ENCODE results near the gene CRISPLD2.
"Not testable (repeated sequence)": the region's sequence is repeated elsewhere in the genome, so short reads cannot be mapped to it uniquely, and the experiment has no call there.

The CRISPLD2 gene

DNA sequence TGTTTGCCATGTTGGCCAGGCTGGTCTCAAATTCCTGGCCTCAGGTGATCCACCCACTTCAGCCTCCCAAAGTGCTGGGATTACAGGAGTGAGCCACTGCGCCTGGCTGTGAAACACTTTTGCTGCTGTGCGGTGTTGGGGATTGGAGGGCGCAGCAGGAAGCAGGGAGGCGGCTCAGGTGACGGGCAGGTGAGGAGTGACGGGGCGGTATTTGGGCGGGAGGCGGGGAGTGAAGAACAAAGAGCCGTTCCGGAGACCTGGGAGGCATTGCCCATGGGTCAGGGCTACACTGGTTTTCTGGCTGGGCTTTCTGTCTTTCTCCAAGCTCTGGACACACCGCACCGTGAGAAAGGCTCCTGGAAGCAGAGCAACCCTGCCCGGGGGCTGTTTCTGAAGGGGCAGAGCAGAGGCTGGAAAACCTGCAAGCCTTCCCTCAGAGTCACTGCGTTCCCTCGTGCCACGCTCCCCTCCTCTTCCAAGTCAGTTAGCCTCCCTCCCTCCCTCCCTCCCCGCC, 22.1 kb downstream of the CRISPLD2 start:
- DNase-seq, result no peak

DNA sequence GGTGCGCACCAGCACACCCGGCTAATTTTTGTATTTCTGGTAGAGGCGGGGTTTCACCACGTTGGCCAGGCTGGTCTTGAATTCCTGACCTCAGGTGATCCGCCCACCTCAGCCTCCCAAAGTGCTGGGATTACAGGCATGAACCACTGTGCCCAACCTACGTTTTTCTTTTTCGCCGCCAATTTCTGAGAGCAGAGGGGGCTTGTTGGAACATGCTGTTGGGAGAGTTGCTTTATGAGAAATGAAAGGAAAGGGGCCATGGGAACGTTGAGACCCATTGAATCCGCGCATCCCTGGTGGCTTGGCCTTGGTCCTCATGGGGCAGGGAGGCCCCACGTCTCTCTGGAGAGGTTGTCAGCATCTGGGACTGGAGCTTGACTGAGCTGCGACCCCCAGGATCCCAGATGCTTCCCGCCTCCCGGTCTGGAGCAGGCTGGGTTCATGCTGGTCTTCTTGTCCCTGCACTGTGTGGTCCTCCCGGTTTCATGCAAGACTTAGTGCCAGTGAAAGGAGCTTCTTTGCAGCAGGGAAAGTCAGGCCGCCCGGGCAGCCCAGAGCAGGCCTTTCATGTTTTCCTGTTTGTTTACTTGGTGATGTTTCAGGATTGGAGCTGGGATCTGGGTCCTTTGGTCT, 22.8 kb downstream of the CRISPLD2 start:
- no peak for DNase-seq

DNA sequence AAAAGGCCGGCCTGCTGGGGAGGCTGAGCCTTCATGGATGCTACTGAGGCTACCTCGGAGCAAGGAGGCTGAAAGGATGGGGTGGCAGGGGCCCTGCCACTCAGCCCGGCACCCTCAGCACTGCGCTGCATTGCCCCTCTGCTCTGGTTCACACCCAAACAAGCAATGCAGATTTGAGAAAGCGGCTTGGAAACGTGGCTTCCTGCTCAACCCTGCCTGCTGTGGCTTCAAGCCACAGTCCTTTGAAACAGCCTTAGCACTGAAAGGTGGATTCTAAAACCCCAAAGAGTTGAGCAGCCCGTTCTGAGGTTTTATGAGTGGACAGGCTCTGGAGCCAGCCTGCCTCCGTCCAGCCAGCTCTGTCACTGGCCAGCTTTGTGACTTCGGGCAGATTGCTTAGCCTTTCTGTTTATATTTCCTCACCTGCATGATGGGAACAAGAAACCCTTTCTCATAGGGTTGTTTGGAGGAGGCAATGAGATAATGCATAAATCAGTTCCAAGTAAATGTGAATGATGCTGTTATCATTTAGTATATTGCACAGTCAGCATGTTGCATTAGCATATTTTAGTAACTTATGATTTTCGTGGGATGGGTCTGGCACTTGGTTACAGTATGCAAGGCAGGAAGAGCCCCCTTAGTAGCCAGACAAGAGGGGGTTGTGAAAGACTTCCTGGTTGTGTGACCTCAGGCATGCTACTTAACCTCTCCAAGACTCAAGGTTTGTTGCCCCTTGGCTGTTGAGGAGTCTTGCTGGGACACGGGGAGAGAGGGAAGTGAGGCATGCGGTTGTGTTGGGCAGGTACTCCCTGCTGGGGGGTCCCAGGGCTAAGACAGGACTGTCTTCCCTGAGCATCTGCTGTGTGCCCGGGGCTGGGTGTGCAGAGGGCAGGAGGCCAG, 23.6 kb downstream of the CRISPLD2 start:
- no peak for DNase-seq

DNA sequence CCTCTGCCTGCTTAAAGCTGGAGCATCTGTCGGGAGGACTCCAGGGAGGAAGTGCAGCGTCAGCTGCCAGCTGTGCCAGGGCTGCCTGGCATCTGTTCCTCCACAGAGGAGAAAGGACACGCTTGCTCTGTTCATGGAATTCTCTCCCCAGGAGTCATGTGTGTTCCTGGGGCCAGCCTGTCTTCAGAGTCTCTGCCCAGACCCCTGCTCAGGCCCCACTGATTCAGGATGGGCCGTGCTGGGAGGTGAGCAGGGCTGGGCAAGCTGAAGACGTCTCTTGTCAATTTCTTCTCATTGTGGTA, 24.2 kb downstream of the CRISPLD2 start:
- no peak for DNase-seq

DNA sequence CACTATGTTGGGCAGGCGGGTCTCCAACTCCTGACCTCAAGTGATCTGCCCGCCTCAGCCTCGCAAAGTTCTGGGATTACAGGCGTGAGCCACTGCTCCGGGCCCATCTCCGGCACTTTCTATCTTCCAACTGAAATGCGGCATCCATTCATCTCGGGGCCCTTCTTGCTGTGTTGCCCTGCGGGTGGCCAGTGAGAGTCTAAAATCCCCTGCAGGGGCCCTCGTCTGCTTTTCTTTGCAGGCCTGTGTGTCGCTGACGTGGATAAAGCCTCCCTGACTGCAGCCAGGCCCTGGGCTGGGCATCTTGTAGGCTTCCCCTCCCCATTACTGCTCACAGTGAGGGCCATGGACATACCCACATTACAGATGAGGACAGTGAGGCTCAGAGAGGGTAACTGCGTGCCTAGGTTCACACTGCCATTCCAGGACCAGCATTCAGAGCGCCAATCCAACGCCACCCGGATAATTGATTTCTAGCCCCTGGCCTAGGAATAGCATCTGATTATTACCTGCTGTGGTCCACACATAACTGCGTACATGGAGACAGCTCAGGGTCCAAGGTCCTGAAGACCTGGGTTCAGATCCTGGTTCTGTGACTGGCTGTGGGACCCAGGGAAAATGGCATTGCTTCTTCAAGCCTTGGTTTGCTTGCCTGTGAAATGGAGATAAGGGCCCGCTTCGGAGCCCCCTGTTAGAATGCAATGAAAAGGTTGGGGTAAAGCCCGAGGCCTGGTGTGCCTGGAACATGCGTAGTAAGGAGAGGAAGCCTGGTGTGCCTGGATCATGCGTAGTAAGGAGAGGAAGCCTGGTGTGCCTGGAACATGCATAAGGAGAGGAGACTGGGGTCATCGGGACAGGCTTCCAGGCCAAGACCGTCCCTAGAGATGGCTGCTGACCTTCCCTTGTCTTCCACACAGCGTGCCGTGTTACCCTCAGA, 25.0 kb downstream of the CRISPLD2 start:
- DNase-seq, result no peak

DNA sequence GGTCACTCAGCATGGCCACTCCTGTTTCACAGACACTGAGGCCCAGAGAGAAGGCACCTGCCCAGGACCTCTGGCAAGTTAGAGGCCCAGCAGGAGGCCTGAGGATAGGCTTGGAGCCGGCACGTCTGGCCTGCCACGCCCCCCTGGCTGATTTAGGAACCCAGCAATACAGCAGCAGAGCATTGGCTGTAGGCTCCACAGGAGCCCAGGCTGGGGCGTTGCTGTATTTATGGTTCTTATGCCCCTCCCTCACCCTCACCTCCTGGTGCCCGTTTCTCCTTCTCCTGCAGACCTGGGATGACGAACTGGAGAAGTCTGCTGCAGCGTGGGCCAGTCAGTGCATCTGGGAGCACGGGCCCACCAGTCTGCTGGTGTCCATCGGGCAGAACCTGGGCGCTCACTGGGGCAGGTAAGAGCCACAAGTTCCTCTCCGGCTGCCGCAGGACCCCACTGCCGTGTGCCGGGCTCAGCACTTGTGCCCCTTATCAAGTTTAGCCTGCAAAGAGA, 25.8 kb downstream of the CRISPLD2 start:
- DNase-seq, result no peak

DNA sequence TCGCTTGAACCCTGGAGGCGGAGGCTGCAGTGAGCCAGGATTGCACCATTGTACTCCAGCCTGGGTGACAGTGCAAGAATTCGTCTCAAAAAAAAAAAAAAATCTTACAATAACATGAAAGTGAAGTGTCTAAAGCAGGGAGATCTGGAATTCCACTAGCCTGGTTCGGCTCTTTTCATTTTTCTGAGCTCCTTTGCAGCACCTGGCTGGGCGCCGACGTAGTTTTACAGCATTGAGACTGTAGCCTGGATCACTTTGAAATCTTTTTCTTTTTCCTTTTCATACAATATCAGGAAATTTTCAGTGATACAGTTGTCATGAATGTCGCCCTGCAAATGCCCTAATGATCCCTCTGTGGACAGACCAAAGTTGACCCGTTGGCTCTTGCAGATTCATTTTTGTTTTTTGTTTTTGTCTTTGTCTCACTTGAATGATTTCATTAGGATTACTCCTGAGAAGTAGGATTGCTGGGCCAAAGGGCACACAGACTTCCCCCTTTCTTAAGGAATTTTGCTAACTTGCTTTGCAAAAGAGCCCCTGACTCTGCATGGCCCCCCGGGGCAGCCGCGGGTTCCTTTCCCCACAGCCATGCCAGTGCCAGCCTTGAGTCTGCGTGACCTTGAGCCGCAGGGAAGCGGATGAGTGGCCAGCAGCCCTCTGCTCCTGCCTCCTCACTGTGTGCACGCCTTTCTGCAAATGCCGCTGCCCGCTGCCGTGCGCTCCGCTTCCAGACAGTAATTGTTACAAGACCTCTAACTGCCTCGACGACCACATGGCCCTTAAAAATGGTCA, 28.0 kb downstream of the CRISPLD2 start:
- DNase-seq, result no peak

DNA sequence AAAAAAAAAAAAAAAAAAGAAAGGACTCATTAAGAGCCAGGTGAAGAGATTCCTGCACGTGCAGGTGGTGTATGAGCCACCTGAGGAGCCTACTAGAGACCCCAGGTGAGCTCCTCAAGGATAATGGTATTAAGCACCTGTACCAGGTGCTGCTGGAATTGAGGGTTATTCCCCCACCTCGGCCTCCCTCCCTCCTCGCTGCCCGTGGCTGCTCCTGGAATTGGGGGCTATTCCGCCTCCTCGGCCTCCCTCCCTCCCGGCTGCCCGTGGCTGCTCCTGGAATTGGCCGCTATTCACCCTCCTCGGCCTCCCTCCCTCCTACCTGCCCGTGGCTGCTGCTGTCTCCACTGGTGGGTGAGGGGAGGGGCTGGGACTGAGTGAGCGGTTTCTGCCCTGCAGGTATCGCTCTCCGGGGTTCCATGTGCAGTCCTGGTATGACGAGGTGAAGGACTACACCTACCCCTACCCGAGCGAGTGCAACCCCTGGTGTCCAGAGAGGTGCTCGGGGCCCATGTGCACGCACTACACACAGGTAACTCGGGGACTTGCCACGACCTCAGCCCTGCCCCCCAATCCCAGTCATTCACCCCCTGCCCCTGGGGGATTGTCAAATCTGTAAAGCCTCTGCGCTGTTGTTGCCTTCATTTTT, 29.3 kb downstream of the CRISPLD2 start:
- DNase-seq, result no peak

DNA sequence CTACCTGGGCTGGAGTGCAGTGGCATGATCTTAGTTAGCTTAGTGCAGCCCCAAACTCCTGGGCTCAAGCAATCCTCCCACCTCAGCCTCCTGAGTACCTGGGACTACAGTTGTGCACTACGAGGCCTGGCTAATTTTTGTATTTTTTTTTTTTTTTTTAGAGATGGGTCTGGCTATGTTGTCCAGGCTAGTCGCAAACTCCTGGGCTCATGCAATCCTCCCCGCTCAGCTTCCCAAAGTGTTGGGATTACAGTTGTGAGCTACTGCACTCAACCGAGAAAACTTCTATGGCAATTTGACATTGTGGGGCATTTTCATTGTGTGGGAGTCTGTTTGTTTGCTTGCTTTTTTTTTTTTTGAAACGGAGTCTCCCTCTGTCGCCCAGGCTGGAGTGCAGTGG, 30.0 kb downstream of the CRISPLD2 start:
- no peak for DNase-seq

DNA sequence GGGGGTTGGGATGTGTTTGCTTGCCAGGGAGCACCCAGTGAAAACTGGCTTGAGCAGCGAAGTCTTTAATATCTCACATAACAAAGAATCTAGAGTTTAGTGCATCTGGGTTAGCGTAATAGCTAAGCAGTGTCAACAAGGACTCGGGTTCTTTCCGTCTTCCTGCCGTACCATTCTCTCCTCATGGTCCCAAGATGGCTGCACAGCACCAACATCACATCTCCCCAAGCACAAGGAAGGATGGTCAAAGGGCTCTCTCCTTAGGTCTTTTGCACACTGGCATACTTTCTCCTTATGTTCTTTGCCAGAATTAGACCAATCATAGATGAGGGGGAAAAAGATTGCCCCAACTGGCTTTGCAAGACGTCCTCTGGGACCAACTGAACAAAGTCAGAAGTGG, 30.9 kb downstream of the CRISPLD2 start:
- DNase-seq, result no peak

DNA sequence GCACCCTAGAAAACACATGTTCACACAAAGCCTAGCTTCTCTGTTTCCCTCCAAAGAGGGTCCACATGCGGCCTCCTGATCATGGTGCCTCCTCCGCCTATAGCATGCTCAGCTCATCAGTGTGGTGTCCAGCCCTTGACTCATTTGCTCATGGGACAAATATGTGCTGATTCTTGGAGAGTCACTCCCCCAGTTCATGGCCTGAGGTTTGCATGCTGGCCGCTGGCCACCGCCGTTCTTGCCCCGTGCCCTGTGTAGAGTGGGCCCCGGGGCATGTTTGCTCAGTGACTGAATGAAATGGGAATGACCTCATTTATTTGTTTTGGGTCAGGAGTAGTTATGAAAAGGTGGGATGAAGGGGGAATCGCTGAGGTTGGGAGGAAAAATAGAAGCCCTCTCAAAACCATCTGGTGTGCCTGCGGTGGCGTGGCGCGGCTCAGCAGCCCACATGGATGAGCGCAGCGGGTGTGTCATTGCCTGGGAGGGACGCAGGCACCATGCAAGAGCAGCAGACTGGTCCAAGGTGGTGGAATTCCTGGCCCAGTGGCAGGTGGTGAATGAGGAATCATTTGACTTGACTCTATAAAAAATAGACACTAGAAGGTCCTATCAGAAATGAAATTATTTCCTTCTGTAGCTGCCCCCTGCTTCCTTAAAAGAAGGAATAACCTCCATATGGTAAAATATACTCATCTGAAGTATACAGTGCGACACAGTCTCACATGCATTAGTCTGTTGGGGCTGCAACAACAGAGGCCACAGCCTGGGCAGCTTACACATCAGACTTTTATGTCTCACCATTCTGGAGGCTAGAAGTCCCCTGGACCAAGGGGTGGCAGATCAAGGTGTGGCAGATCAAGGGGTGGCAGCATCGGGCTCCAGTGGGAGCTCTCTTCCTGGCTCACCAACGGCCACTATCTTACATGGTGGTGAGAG, 31.7 kb downstream of the CRISPLD2 start:
- no peak for DNase-seq

DNA sequence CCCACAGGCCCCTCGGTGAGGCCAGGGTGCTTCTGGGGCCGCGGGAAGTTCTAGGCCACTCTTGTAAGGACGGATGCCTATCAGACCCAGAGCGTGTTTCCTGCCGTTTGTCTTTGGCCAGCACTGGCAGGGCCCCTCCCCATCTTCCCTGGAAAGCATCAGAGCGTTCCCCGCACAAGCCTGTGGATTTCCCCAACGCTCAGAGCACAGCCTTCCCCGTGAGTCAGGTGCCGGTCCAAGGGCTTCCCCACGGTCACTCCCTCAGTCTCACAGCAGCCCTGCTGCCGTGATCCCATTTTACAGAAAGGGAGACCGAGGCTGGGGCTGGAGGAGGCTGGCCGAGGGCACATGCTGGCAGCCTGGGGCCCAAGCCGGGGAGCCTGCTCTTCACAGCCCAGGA, 33.7 kb downstream of the CRISPLD2 start:
- no peak for DNase-seq

DNA sequence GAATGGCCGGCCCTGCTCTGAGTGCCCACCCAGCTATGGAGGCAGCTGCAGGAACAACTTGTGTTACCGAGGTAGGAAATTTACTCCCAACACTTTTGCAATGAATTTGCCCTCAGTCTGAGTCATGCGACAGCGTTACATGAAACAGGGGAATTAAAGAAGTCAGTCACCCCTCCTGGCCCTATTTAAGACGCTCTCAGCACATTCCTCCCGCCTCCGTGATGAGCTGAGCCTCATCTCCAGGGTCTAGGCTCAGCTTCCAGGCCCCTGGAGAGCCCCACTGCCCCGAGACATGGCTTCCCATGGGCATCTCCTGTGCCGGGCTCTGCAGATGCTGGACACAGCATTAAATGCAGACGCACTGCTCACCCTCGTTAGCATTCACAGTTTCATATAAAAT, 35.0 kb downstream of the CRISPLD2 start:
- DNase-seq, result no peak

DNA sequence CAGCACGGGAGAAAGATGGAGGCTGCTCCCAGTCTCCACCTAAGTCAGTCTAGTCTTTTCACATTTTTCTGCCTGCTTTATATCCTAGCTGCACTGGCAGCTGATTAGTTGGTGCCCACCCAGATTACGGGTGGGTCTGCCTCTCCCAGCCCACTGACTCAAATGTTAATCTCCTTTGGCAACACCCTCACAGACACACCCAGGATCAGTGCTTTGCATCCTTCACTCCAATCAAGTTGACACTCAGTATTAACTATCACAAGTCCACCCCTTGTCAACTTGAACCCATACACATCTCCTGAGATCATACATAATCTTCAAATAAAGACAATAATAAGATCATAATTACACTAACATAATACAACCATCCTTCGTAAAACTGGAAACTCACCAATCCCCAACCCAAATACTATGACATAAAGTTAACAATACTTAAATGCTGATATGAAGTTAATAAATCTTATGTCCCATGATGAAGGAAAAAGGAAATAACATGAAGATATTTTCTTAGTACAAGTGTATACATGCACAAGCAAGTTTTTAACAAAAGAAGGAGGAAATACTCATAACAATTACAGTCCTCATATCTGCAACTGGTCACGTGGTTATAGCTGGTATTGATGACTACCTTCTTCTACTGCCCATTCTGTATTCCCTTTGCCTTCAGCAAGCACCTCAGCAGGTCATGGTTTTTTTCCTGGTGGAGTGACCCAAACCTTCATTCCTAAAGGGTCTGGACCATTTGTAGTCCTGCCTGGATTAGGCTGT, 35.8 kb downstream of the CRISPLD2 start:
- DNase-seq, result not testable (repeated sequence)

DNA sequence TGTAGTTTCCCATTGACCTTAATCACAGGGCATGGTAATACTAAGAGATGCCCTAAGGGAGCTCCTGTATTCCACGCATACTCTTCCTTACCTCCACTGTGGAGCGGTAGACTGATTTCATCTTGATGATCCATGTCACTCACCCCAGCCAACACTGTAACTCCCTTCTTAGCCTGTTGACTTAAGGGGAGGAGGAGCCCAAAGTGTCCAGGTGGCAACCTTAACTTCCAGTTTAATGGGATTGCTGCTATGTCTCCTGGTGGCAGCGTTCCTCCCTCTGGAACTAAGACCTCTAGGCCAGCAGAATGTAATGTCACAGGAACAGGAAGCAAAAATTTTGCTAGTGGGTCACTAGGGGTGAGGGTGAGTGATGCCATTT, 36.4 kb downstream of the CRISPLD2 start:
- DNase-seq, result not testable (repeated sequence)

DNA sequence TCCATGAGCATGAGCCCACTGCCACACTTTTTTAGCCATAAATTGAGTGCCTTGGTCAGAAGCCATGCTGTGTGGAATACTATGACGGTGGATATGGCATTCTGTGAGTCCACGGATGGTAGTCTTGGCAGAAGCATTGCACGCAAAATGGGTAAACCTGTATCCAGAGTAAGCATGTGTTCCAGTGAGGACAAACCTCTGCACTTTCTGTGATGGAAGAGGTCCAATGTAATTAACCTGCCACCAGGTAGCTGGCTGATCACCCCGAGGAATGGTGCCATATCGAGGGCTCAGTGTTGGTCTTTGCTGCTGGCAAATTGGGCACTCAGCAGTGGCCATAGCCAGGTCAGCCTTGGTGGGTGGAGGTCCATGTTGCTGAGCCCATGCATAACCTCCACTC, 37.0 kb downstream of the CRISPLD2 start:
- DNase-seq, result not testable (repeated sequence)

DNA sequence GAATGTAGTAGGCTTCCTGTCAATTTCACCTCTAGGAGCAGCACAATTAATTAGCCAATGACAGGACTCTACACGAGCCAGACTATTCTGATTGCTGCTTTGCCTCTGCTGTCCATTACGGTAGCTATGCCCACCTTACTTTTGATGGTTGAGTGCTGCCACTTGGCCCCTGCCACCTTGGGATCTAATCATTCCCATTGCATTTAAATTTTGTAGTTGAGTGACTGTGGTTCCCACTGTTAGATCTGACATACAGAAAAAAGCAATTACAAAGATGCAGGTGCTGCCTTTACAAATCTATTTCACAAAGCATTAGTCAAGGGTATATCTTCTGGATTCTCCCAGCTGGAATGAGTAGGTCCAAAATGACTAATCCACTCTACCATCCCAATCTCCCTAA, 39.9 kb downstream of the CRISPLD2 start:
- no peak for DNase-seq

DNA sequence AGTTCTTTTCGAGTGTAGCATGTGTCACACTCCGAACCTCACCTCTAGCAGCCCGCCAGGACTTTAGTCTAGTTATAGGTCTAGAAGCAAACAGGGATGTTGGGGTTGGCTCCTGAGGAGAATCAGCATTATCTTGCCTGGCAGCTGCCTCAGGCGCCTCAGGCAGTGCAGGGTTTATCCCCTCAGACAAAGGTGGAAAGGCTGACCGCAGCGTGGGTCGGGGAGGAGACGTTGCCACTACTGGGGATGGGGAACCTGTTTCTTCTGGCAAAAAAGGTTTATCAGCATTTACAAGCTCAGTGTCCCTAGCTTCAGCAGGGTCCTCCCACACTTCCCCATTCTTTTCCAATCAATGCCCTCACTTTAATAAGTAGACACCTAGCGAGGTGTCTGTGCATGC, 40.6 kb downstream of the CRISPLD2 start:
- no peak for DNase-seq

DNA sequence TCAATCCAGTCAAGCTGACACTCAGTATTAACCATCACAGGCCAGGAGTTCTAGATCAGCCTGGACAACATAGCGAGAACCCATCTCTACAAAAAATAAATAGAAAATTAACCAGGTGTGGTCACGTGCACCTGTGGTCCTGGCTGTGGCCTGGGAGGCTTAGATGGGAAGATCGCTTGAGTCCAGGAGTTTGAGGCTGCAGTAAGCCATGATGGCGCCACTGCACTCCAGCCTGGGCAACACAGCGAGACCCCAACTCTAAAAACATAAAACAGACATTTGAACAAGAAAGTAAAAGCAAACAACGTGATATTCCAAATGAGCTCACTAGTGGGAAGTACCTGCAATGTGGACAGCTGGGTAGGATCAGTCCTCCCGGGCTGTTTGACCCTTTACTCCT, 41.9 kb downstream of the CRISPLD2 start:
- DNase-seq, result no peak
